ENCODE measurements around the gene IDH3A.

GRCh38 chr15:78179906-78180305 is 30.7 kb downstream of the IDH3A start:
- TF ChIP-seq CTCF (conservative IDR thresholded peaks at IDR 0.05 in 1 of 2, IDR thresholded peaks at IDR 0.05 in 1 of 2; ENCODE audit: low read depth in 1 of 2, low read length in 2 of 2), result no peak
- no peak for TF ChIP-seq EZH2 (IDR thresholded peaks at IDR 0.05; ENCODE audit: low read length, missing control alignments)

Data from fibroblast of lung (primary cell).